Stromal cell of bone marrow (primary cell): ENCODE results near the gene PACSIN2.
"Not testable (repeated sequence)": the region's sequence is repeated elsewhere in the genome, so short reads cannot be mapped to it uniquely, and the experiment has no call there.

ENCODE experiments used
- DNase-seq: peaks from one replicate; pipeline ENCODE4 v3.0.0-alpha.2; 2012; ENCODE audit warnings: low read depth

The PACSIN2 gene

GRCh38 chr22:42992092-42992491 lies 22.9 kb downstream of the PACSIN2 start:
- no peak for DNase-seq

- DNase-seq, result no peak
These were observed 23.8 kb downstream of the PACSIN2 start for GRCh38 chr22:42991010-42991651.

- DNase-seq, result peak; percentile 89
These were observed 24.7 kb downstream of the PACSIN2 start for GRCh38 chr22:42990131-42990838.

- DNase-seq, result no peak
These were observed 28.8 kb downstream of the PACSIN2 start for GRCh38 chr22:42986115-42986514.

- no peak for DNase-seq
These were observed 29.4 kb downstream of the PACSIN2 start for GRCh38 chr22:42985531-42985905.

- no peak for DNase-seq
These were observed 30.0 kb downstream of the PACSIN2 start for GRCh38 chr22:42984814-42985530.

GRCh38 chr22:42984397-42984796 lies 30.6 kb downstream of the PACSIN2 start:
- no peak for DNase-seq

- no peak for DNase-seq
These were observed 31.5 kb downstream of the PACSIN2 start for GRCh38 chr22:42983470-42983869.

GRCh38 chr22:42979606-42980005 lies 35.3 kb downstream of the PACSIN2 start:
- no peak for DNase-seq

- peak; percentile 45 for DNase-seq
These were observed 36.4 kb downstream of the PACSIN2 start for GRCh38 chr22:42978453-42979103.

- no peak for DNase-seq
These were observed 37.4 kb downstream of the PACSIN2 start for GRCh38 chr22:42977569-42977968.

GRCh38 chr22:42976217-42976933 lies 38.6 kb downstream of the PACSIN2 start:
- DNase-seq, result no peak

GRCh38 chr22:42974223-42974622 lies 40.7 kb downstream of the PACSIN2 start:
- DNase-seq, result no peak

GRCh38 chr22:42973536-42973881 lies 41.4 kb downstream of the PACSIN2 start:
- DNase-seq, result no peak

- no peak for DNase-seq
These were observed 42.1 kb downstream of the PACSIN2 start for GRCh38 chr22:42972649-42973535.

GRCh38 chr22:42971473-42971860 lies 43.5 kb downstream of the PACSIN2 start:
- not testable (repeated sequence) for DNase-seq

GRCh38 chr22:42970029-42970428 lies 44.9 kb downstream of the PACSIN2 start:
- DNase-seq, result no peak

GRCh38 chr22:42969348-42969975 lies 45.5 kb downstream of the PACSIN2 start:
- DNase-seq, result no peak

- DNase-seq, result no peak
These were observed 47.0 kb downstream of the PACSIN2 start for GRCh38 chr22:42967933-42968332.

GRCh38 chr22:42967005-42967404 lies 47.9 kb downstream of the PACSIN2 start:
- DNase-seq, result no peak

- no peak for DNase-seq
These were observed 48.5 kb downstream of the PACSIN2 start for GRCh38 chr22:42966497-42966896.
